Adipose tissue (tissue), 3 donors: ENCODE data around the gene PSMA3. TPM values are rescaled to one million over a fixed set of nuclear protein-coding genes. Genes with fewer than 3 reads are reported as not detected.
"Not testable (repeated sequence)": the region's sequence is repeated elsewhere in the genome, so short reads cannot be mapped to it uniquely, and the experiment has no call there.

Source experiments
- H3K27ac ChIP-seq: one replicate; pipeline ENCODE4 v1.5.1; 2013; ENCODE audit warnings: low read depth, low read length
- WGBS, 3 donors: extraction: QIAGEN DNeasy Blood & Tissue Kit; methylation state at CpG; one replicate each; pipeline ENCODE4 v1.1.7; 2013; 5-methylcytosine and 5-hydroxymethylcytosine counted together
- polyA plus RNA-seq, 3 donors: library from polyadenylated mRNA; stranded (reverse); fragments of 200-250 nt; gene quantifications; one replicate each; pipeline ENCODE4 v1.2.3, GENCODE V29; 2013
- donor health status: healthy with polysubstance abuse.
- donor health status: Bipolar disorder and iron deficiency.
- donor health status: healthy.

PSMA3 gene
- polyA plus RNA-seq, 3 donors: 59.9 to 123 (median 119) TPM

DNA sequence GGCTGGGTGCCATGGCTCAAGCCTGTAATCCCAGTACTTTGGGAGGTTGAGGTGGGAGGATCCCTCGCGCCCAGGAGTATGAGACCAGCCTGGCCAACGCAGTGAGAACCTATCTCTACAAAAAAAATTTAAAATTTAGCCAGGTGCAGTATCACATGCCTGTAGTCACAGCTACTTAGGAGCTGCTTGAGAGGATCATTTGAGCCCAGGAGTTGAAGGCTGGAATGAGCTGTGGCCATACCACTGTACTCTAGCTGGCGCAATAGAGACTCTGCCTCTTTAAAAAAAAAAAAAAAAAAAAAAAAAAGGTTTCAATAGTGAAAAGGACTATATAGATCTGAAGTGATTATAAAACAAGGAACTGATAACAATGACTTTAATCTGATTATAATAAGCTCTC lies 13.5 kb downstream of the PSMA3 start:
- H3K27ac ChIP-seq: no peak overlapping the region

GRCh38 chr14:58262005-58262404 lies 17.4 kb downstream of the PSMA3 start:
- H3K27ac ChIP-seq: not testable (repeated sequence)
- 95 to 97% (median 97%) methylated on average over 10 of the region's 10 CpGs for WGBS, 3 donors

More for the DNA sequence above, 13.5 kb downstream of the PSMA3 start:
- 91 to 97% (median 96%) methylated on average over 4 of the region's 4 CpGs for WGBS, 3 donors

DNA sequence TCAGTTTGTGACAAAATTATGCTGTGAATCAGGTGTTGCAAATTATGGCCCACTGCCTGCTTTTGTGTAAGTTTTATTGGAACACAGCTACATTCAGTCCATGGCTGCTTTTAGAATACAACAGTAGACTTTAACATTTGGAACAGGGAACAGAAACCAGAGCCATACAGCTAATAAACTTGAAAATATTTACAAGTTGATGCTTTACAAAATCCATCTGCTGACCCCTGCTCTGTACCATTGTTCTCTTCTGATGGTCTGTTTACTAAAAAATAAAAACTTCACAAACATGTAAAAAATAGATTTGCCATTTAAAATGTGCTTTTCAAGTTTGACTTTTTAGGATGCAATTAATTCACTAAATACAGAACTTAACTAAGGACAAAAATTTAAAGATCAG lies 20.8 kb downstream of the PSMA3 start:
- H3K27ac ChIP-seq: no peak overlapping the region

- WGBS, 3 donors: 73 to 85% (median 82%) methylated on average over 2 of the region's 2 CpGs
- H3K27ac ChIP-seq: no peak overlapping the region
Observed at GRCh38 chr14:58270628-58271027, 26.0 kb downstream of the PSMA3 start.

DNA sequence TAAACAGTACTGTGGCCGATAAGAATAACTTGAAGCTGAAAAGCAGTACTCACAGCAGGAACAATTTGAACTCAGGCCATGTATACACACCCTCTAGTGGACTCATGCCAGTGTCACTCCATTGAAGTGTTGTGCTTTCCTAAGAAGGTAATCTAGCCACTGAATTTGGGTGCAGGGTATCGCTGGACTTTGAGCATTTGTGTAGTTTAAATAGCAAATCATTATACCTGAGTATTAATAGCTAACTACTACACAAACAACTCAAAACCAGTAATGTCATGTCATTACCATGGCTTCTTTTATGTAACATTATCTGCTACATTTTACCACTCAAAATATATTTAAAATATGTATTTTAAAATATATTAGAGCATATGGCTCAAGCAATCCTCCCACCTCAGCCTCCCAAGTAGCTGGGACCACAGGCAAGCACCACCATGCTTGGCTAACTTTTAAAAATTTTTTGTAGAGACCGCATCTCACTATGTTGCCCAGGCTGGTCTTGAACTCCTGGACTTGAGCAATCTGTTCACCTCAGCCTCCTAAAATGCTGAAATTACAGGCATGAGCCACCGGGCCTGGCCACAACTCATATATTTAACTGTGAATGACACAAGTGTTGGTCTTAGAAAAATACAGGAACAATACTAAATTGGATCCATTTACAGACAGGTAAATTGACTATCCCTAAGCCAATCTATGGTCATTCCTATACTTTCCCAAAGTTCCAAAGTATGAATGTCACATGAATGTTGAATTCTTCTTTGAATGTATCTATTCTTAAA lies 28.1 kb downstream of the PSMA3 start:
- no peak overlapping the region for H3K27ac ChIP-seq
- WGBS, 3 donors: 54 to 79% (median 71%) methylated on average over 4 of the region's 4 CpGs

- no peak overlapping the region for H3K27ac ChIP-seq
Observed at GRCh38 chr14:58274881-58275280, 30.2 kb downstream of the PSMA3 start.

GRCh38 chr14:58275527-58276190 lies 31.0 kb downstream of the PSMA3 start:
- 73 to 85% (median 82%) methylated on average over 2 of the region's 2 CpGs for WGBS, 3 donors
- no peak overlapping the region for H3K27ac ChIP-seq

- WGBS, 3 donors: 89 to 93% (median 89%) methylated on average over 1 of the region's 1 CpG
- H3K27ac ChIP-seq: no peak overlapping the region
Observed at GRCh38 chr14:58276208-58276607, 31.6 kb downstream of the PSMA3 start.

DNA sequence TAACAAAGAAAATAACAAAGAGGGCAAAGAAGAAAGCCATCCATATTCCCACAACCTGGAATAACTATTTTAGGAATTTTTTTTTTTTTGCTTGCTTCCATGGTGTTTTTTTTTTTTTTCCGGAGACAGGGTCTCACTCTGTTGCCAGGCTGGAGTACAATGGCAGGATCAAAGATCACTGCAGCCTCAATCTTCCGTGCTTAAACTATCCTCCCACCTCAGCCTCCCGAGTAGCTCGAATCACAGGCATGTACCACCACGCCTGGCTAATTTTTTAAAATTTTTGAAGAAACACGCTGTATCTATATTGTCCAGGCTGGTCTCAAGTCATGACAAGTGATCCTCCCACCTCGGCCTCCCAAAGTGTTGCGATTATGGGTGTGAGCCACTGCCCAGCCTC lies 33.5 kb downstream of the PSMA3 start:
- WGBS, 3 donors: 95 to 97% (median 96%) methylated on average over 8 of the region's 8 CpGs
- no peak overlapping the region for H3K27ac ChIP-seq

GRCh38 chr14:58280954-58281787 lies 36.5 kb downstream of the PSMA3 start:
- WGBS, 3 donors: 2 to 35% (median 8%) methylated on average over 4 of the region's 4 CpGs

GRCh38 chr14:58281969-58282368 lies 37.3 kb downstream of the PSMA3 start:
- peak overlapping the region; percentile 38 for H3K27ac ChIP-seq
- WGBS, 3 donors: 40 to 73% (median 64%) methylated on average over 3 of the region's 3 CpGs

More at GRCh38 chr14:58280954-58281787, 36.5 kb downstream of the PSMA3 start:
- no peak overlapping the region for H3K27ac ChIP-seq

DNA sequence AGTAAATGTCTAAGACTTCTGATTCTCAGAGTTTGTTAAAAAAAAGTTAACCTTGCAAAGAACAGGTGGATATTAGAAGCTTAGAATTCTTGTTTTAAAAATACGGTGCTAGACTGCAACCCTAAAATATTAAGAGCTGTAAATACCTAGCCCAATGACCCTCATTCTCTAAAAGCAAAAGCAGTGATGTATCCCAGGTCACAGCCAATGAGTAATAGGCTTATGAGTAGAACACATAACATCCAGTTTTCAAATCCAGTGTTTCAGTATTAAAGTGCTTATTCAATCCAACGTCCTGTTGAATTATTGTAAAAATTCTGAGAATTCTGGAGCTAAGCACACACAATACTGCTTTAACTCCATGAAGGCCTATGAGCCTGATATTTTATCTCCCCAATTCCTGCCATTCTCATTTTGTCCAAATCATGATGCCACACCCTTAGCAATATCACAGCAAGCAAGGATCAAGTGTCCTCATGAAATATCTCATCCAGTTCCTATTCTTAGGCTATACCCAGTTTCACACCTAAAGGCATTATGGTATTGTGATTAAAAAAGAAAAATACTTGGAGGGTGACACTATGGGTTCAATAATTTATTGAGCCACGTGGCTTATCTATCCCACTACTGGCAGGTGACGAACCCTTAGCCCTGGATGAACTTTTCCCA lies 38.4 kb downstream of the PSMA3 start:
- no peak overlapping the region for H3K27ac ChIP-seq

DNA sequence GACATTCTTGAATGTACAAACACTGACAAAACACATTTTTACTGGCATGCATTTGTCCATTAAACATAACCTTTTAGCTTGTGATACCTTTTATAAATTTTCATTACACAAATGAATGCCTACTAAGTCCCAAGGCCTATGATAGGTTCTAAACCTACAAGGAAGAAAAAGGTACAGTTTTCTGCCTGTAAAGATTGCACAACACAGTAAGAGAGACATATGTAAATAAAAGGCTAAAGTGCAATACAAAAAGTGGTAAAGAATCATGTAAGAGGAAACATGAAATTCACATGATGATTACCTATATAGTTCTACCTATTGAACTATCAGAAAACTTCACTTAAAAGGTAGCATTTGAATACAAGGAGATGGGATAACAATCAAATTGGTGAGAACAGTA lies 39.1 kb downstream of the PSMA3 start:
- no peak overlapping the region for H3K27ac ChIP-seq

More for the DNA sequence above, 38.4 kb downstream of the PSMA3 start:
- 63 to 80% (median 78%) methylated on average over 4 of the region's 4 CpGs for WGBS, 3 donors

GRCh38 chr14:58285132-58285531 lies 40.5 kb downstream of the PSMA3 start:
- no peak overlapping the region for H3K27ac ChIP-seq
- WGBS, 3 donors: 94 to 98% (median 95%) methylated on average over 4 of the region's 4 CpGs

- 26 to 79% (median 71%) methylated on average over 3 of the region's 3 CpGs for WGBS, 3 donors
- no peak overlapping the region for H3K27ac ChIP-seq
Observed at GRCh38 chr14:58287607-58288042, 43.0 kb downstream of the PSMA3 start.

- WGBS, 3 donors: 67 to 79% (median 68%) methylated on average over 3 of the region's 3 CpGs
- H3K27ac ChIP-seq: no peak overlapping the region
Observed at GRCh38 chr14:58288106-58288792, 43.6 kb downstream of the PSMA3 start.

- 56 to 60% (median 58%) methylated on average over 5 of the region's 5 CpGs for WGBS, 3 donors
- no peak overlapping the region for H3K27ac ChIP-seq
Observed at GRCh38 chr14:58291646-58292045, 47.0 kb downstream of the PSMA3 start.

GRCh38 chr14:58292187-58292586 lies 47.5 kb downstream of the PSMA3 start:
- 76 to 86% (median 78%) methylated on average over 3 of the region's 3 CpGs for WGBS, 3 donors
- H3K27ac ChIP-seq: no peak overlapping the region
